PC-3 (cell line): Measurements from ENCODE around the gene NEU1.

Experiments used
- CTCF ChIP-seq: fragments of 300-600 bp; sonication (generic); conservative IDR thresholded peaks from 2 replicates; pipeline ENCODE4 v1.5.1; 2017; ENCODE audit warnings: antibody characterized with exemption, low read depth, mild to moderate bottlenecking, low read length
- EZH2 ChIP-seq: fragments of 300-600 bp; sonication (generic); IDR thresholded peaks from one replicate; pipeline ENCODE4 v1.6.1; 2017; ENCODE audit warnings: antibody characterized with exemption, mild to moderate bottlenecking, low read length; ENCODE audit not compliant: unreplicated experiment

DNA sequence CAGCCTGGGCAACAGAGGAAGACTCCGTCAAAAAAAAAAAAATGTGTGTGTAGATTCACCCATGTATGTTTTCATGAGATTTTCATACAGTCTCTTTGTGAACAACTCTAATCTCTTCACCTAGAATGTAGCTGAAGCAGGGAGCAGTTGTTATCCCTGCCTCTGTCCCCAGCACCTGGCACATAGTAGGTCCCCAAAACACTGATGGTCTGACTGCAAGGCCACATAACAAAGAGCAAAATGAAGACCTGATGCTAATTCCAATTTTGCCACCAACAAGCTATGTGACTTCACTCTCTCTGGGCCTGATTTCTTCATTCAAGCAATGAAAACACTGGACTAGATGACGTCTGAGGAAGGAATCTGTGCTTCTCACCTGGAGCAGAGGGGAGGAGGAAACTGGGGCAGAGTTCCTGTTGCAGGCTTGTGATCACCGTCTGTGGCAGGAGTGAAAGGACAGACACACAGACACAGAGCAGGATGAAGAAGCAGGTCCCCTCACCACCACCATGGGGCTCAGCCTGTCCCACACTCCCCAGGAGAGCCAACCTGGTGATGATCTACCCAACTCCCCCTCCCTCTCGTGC is 11.6 kb upstream of the NEU1 start:
- no peak for TF ChIP-seq CTCF
- TF ChIP-seq EZH2: no peak
